ENCODE data around the gene CHCHD6.

DNA sequence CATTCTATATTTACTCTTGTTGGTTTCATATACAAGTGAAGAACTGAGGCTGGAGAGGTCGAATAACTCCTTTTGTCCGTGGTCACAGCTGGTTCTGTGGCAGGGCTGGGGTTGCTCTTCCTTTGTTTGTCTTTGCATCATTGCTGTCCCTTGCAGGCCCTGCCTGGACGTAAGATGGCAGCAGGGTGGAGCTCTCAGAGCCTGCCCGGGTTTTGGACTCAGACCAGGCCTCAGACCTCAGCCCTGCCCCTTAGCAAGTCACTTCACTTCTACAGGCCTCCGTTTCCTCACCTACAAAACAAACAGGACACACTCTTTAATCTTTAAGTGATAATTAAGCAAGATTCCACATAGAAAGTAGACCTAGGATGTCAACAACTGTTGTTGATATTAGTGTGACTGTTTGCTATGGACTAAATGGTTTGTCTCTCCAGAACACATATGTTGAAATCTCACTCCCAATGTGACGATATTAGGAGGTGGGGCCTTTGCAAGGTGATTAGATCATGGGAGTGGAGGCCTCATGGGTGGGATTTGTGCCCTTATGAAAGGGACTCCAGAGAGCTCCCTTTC lies 213.3 kb downstream of the CHCHD6 start:
- TF ChIP-seq CTCF (conservative IDR thresholded peaks at IDR 0.05) (no peak), EZH2 (IDR thresholded peaks at IDR 0.05; ENCODE audit: low read depth) (no peak)

Measured in PC-9 (cell line).